Activated T-cell treated with anti-CD3 and anti-CD28 coated beads, Interleukin-2, amount 50 U/mL, for 24 hours (primary cell): ENCODE results near the gene PXN.
A peak's percentile ranks its signal among the peaks of the same experiment; 100 is the strongest.

Experiments
- DNase-seq: peaks from one replicate; pipeline ENCODE4 v3.0.0-alpha.2; 2020
- H3K27ac Mint-ChIP-seq: 2 replicates; pipeline ENCODE4 v1.8.0; 2020; ENCODE audit warnings: mild to moderate bottlenecking, mixed read lengths
- H3K27me3 Mint-ChIP-seq: 2 replicates; pipeline ENCODE4 v1.8.0; 2020; ENCODE audit warnings: mixed read lengths
- H3K36me3 Mint-ChIP-seq: 2 replicates; pipeline ENCODE4 v1.8.0; 2020; ENCODE audit warnings: low read depth, mixed read lengths
- H3K4me1 Mint-ChIP-seq: 2 replicates; pipeline ENCODE4 v1.8.0; 2020; ENCODE audit warnings: low read depth, mixed read lengths
- H3K4me3 Mint-ChIP-seq: 2 replicates; pipeline ENCODE4 v1.8.0; 2020; ENCODE audit warnings: mild to moderate bottlenecking, moderate library complexity, mixed read lengths
- H3K9me3 Mint-ChIP-seq: 2 replicates; pipeline ENCODE4 v1.8.0; 2020; ENCODE audit warnings: mixed read lengths

The PXN gene

DNA sequence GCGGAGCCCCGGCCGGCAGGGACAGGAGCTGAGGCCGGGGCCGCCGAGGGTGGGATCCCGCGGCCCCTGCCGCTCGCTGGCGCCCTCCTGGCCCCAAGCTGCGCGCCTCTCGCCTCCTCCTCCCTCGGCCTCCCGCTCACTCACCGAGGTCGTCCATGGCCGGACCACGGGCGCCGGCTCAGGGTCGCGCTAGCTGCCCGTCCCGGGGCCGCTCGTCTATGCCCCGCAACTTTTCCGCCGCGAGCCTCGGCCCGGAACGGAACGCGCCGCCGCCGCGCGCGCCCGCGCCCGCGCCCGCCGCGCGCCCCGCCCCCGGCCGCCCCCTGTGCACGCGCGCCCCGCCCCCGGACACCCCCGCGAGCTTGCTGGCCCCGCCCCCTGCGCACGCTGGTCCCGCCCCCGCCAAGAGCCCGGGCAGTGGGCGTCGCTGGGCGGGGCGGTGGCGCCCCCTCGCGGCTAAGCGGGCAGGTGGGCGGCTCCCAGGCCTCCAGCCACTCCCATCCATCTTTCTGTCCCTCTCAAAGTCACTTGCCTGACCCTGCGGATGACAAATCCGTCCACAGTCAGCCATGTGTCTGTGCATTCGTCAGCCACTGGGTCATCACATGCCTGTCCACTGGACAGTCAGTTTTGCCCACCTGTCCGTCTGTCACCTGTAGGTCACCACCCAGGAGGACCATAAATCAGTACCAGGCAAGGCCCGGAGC, at the start of gene PXN:
Gene PXN (minus strand): TSS at position 258 of the 707 bp plus-strand sequence. CDS start 101 bp downstream, at position 157.
- no peaks in the 10 kb centered on the region for H3K27me3 Mint-ChIP-seq
- DNase-seq = peak; percentile 94
- peaks cover 45% of the 10 kb centered on the region for H3K4me1 Mint-ChIP-seq
- no peaks in the 10 kb centered on the region for H3K9me3 Mint-ChIP-seq
- peak within 1 kb of the TSS; percentile 88 for H3K4me3 Mint-ChIP-seq
- H3K27ac Mint-ChIP-seq = peak within 1 kb of the TSS; percentile 94
- H3K36me3 Mint-ChIP-seq = peaks cover 7% of the 10 kb centered on the region

DNA sequence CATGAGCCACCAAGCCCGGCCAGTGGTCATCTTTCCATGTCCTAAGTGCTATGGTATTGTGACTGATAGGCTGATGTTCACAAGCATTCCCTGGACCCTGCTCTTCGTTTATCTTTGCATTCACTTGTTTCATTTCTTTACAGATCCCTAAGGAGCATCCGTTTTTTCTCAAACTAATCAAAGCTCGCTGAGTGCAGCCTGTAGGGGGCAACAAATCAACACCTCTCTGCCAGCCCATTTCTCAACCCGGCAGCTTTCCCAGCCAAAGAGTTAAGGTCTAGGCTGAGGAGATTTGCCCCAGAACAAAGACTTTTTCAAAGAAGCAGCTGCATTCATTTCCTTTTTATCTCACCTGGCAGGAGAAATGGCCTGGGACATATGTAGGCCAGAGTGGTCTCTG, 48.7 kb upstream of the PXN start:
- no peak overlapping the region for H3K4me3 Mint-ChIP-seq
- H3K27ac Mint-ChIP-seq = no peak overlapping the region
- H3K9me3 Mint-ChIP-seq = no peaks in the 10 kb centered on the region
- peaks cover 13% of the 10 kb centered on the region for H3K4me1 Mint-ChIP-seq
- H3K27me3 Mint-ChIP-seq = no peaks in the 10 kb centered on the region
- no peaks in the 10 kb centered on the region for H3K36me3 Mint-ChIP-seq
- DNase-seq = no peak

DNA sequence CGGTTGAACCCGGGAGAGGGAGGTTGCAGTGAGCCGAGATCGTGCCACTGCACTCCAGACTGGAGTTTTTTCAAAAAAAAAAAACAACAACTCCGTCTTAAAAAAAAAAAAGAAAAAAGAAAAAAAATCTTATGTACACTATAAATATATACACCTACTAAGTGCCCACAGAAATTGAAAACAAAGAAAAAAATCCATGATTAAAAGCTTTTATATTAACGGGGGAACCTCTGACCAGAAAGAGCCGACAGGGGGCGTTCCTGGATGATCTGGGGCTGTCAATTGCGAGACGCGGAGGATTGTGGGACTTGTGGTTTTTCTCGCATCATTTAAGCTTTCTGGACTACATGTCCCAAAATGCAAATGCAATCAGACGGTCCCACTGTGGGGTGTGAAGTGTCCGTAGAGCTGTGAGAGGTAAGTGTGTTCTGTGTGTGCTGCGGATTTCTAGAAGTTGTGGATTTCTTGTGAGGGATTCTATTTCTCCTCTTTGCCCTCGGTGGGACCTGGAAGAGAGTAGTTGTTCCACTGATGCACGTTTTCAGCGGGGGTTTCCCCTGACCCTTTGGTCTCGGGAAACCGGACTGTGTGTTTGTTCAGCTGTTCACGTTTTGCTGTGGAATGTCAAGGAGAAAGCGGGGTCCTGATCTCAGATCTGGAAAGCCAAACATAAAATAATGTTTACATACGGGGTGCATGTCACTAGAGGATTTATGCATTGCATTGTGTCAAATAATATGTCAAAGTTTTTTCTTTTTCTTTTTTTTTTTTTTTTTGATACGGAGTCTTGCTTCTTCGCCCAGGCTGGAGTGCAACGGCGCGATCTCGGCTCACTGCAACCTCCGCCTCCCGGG, 36.7 kb upstream of the PXN start, which contains the start of gene SIRT4:
Gene SIRT4 (plus strand): TSS at position 360 of the 854 bp plus-strand sequence. CDS start 1,241 bp downstream, outside the sequence.
- H3K4me1 Mint-ChIP-seq = peaks cover 12% of the 10 kb centered on the region
- H3K9me3 Mint-ChIP-seq = no peaks in the 10 kb centered on the region
- no peaks in the 10 kb centered on the region for H3K27me3 Mint-ChIP-seq
- peak within 1 kb of the TSS; percentile 91 for H3K27ac Mint-ChIP-seq
- DNase-seq = peak; percentile 85
- H3K4me3 Mint-ChIP-seq = peak within 1 kb of the TSS; percentile 85
- H3K36me3 Mint-ChIP-seq = peaks cover 7% of the 10 kb centered on the region

DNA sequence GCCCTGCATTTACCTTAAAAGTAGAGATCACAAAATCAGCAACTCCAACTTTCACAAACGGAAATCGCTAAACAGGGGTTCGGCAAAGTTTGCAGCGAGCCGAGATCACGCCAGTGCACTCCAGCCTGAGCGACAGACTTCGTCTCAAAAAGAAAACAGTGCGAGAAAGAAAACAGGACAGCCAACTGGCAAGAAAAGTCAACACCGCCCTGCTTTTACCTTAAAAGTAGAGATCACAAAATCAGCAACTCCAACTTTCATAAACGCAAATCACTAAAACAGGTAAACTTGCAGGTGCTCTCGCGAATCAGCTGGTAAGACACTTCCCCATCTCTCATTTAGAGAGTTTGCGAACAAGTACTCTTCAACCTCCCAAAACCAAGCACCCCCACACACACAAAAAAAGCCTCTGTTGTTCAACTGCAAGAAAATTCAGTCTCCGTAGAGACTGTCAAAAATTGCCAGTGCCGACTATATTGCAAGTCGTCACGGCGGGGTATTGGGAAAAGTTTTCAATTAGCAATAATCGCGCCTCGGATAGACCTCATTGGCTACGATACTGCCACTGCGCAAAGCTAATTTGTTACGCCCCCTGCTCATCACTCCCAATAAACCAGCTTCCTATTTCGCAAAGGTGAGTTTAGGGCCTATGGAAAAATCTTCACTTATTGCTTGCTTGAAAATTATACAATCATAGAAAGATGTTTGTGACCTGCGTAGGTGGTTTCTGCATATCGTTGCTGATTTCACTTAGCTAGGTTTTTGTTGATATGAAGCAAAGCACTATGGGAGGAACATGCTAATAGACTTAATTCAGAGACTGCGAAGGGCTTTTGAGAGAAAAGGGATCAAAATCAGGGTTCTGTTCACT, 27.4 kb upstream of the PXN start, which contains the start of gene RNU4-1:
Gene RNU4-1 (minus strand): TSS at position 577 of the 871 bp plus-strand sequence.
- no peaks in the 10 kb centered on the region for H3K27me3 Mint-ChIP-seq
- peak; percentile 75 for DNase-seq
- no peaks in the 10 kb centered on the region for H3K9me3 Mint-ChIP-seq
- no peak within 1 kb of the TSS for H3K27ac Mint-ChIP-seq
- peaks cover 15% of the 10 kb centered on the region for H3K4me1 Mint-ChIP-seq
- H3K36me3 Mint-ChIP-seq = no peaks in the 10 kb centered on the region
- no peak within 1 kb of the TSS for H3K4me3 Mint-ChIP-seq

DNA sequence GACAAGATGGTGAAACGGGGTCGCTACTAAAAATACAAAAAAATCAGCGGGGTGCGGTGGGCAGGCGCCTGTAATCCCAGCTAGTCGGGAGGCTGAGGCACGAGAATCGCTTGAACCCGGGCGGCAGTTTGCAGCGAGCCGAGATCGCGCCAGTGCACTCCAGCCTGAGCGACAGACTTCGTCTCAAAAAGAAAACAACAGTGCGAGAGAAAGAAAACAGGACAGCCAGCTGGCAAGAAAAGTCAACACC, 26.8 kb upstream of the PXN start:
- peaks cover 15% of the 10 kb centered on the region for H3K4me1 Mint-ChIP-seq
- H3K27ac Mint-ChIP-seq = no peak overlapping the region
- H3K9me3 Mint-ChIP-seq = no peaks in the 10 kb centered on the region
- no peak overlapping the region for H3K4me3 Mint-ChIP-seq
- H3K36me3 Mint-ChIP-seq = no peaks in the 10 kb centered on the region
- H3K27me3 Mint-ChIP-seq = no peaks in the 10 kb centered on the region
- DNase-seq = no peak

DNA sequence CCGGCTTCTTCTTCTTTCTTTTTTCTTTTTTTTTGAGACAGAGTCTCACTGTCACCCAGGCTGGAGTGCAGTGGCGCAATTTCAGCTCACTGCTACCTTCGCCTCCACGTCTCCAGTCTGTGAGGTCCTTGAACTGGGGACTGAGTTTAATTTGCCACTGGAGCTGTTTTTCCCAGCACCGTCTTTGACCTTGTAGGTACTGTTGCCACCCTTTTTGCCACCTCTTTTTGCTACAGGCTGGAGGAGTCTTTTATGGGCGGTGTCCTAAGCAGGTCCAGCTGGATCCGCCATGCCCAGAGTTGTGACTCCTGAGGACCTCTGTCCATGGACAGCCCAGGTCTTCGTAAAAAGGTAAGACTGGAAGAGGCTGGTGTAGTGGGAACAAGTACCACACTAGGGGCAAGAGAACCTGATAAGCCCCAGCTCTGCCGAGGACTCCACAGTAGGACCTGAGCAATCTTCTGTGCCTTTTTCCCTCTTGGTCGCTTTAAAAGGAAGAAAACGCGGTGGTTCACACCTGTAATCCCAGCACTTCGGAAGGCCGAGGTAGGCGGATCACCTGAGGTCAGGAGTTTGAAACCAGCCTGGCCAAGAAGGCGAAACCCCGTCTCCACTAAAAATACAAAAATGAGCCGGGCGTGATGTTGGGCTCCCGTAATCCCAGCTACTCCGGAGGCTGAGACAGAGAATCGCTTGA, 25.2 kb upstream of the PXN start:
- no peak overlapping the region for H3K4me3 Mint-ChIP-seq
- peaks cover 15% of the 10 kb centered on the region for H3K4me1 Mint-ChIP-seq
- H3K27me3 Mint-ChIP-seq = no peaks in the 10 kb centered on the region
- no peaks in the 10 kb centered on the region for H3K36me3 Mint-ChIP-seq
- no peak overlapping the region for H3K27ac Mint-ChIP-seq
- H3K9me3 Mint-ChIP-seq = no peaks in the 10 kb centered on the region
- DNase-seq = peak; percentile 58

DNA sequence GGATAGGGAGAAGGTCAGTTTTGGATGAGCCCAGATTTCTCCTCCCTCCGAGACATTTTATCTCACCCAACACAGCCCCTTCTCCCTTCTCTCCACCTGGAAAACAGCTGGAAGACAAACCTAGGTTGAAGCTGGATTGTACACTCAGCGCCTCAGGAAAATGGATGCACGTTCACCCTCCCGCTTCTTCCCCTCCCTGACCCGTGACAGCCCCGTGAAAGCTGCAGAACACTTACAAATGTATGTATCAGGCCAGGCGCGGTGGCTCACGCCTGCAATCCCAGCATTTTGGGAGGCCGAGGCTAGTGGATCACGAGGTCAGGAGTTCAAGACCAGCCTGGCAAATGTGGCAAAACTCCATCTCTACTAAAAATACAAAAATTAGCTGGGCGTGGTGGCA, 22.0 kb upstream of the PXN start:
- no peak for DNase-seq
- peaks cover 15% of the 10 kb centered on the region for H3K4me1 Mint-ChIP-seq
- no peaks in the 10 kb centered on the region for H3K9me3 Mint-ChIP-seq
- no peaks in the 10 kb centered on the region for H3K36me3 Mint-ChIP-seq
- H3K4me3 Mint-ChIP-seq = no peak overlapping the region
- no peak overlapping the region for H3K27ac Mint-ChIP-seq
- H3K27me3 Mint-ChIP-seq = no peaks in the 10 kb centered on the region

DNA sequence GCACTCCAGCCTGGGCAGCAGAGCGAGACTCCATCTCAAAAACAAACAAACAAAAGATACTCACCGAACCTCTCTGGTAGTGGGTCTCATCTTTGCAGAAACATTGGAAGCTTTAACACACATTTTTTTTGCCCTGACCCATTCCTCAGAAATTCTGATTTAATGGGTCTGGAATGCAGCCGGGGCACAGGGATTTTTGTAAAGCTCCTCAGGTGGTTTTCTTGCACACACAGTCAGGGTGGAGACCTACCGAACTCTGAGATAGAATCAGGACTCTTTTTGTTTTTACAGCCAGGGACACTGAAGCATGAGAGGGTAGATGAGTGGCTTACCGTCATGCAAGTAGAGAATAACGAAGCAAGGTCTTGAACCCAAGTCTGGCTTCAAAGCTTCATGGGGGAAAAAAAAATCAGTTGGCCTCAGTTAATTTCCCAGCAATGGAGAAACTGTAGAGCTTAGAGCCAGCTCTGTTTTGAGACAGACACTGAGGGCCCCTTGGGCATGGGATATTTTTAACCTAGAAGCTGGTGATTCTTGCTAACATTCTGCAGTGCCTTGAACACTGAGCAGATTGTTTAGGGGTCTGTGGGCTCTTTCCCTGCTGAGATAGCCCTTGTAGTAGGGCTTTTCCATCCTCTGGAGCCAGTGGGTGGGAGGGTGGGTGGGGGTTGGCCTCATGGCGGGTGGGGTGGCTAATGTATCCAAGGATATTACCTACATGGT, 21.4 kb upstream of the PXN start:
- DNase-seq = no peak
- Mint-ChIP-seq H3K36me3 (no peaks in the 10 kb centered on the region), H3K27ac (no peak overlapping the region), H3K27me3 (no peaks in the 10 kb centered on the region), H3K4me1 (peaks cover 15% of the 10 kb centered on the region), H3K9me3 (no peaks in the 10 kb centered on the region), H3K4me3 (no peak overlapping the region)

DNA sequence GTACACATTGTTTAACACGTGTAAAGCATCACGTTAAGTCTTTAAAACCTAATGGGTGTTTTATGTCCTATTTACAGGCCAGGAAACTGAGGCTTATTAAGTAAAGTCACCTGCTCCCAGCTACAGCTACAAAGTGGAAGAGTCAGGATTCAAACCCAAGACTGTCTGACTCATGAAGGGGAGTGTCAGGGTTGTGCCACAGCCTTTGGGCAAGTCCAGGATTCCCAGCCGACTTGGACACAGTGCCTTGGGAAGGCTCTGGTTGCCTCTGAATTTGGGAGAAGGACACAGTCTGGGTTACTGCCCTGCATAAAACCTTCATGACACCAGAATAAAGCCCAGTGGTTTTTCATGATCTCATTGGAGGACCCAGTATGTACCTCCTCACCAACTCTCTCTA, 18.9 kb upstream of the PXN start:
- H3K27ac Mint-ChIP-seq = no peak overlapping the region

DNA sequence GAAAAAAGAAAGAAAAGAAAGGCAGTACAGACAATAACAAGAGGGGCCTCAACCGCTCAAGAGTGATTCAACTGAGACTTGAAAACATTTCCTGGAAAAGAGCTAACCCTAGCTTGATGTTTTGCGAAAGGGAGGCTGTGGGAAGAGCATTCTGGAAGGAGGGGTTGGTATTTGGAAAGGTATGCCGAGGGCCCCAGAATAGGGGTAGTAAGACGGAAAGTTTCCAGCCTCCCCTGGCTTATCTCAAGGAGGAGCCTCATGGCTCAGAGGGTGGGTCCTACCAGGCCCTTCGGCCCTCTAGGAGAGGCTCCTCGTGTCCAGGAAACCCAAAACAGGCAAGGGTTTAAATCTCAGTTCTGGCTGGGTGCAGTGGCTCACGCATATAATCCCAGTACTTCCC, 17.8 kb upstream of the PXN start:
- Mint-ChIP-seq H3K4me1 (peaks cover under 1% of the 10 kb centered on the region), H3K27me3 (no peaks in the 10 kb centered on the region), H3K36me3 (no peaks in the 10 kb centered on the region), H3K27ac (no peak overlapping the region), H3K4me3 (no peak overlapping the region), H3K9me3 (no peaks in the 10 kb centered on the region)
- no peak for DNase-seq

More for the DNA sequence above, 18.9 kb upstream of the PXN start:
- Mint-ChIP-seq H3K36me3 (no peaks in the 10 kb centered on the region), H3K4me1 (peaks cover 2% of the 10 kb centered on the region), H3K4me3 (no peak overlapping the region), H3K9me3 (no peaks in the 10 kb centered on the region), H3K27me3 (no peaks in the 10 kb centered on the region)
- no peak for DNase-seq

DNA sequence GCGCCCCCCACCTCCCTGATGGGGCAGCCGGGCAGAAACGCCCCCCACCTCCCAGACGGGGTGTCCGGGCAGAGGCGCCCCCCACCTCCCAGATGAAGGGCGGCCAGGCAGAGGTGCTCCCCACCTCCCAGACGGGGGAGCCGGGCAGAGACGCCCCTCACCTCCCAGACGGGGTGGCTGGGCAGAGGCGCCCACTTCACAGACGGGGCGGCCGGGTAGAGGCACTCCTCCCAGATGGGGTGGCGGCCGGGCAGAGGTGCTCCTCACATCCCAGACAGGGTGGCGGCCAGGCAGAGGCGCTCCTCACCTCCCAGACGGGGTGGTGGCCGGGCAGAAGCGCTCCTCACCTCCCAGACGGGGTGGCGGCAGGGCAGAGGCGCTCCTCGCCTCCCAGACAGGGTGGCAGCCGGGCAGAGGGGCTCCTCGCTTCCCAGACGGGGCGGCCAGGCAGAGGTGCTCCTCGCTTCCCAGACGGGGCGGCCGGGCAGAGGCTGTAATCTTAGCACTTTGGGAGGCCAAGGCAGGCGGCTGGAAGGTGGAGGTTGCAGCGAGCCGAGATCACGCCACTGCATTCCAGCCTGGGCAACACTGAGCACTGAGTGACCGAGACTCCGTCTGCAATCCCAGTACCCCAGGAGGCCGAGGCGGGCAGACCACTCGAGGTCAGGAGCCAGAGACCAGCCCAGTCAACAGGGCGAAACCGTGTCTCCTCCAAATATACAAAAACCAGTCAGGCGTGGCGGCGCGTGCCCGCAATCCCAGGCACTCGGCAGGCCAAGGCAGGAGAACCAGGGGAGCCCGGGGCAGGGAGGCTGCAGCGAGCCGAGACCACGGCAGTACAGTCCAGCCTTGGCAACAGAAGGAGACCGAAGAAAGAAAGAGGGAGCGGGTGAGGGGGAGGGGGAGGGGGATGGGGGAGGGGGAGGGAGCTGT, 12.9 kb upstream of the PXN start:
- no peaks in the 10 kb centered on the region for H3K4me1 Mint-ChIP-seq
- no peak for DNase-seq
- no peak overlapping the region for H3K4me3 Mint-ChIP-seq
- no peak overlapping the region for H3K27ac Mint-ChIP-seq
- H3K27me3 Mint-ChIP-seq = no peaks in the 10 kb centered on the region
- no peaks in the 10 kb centered on the region for H3K36me3 Mint-ChIP-seq
- H3K9me3 Mint-ChIP-seq = no peaks in the 10 kb centered on the region

DNA sequence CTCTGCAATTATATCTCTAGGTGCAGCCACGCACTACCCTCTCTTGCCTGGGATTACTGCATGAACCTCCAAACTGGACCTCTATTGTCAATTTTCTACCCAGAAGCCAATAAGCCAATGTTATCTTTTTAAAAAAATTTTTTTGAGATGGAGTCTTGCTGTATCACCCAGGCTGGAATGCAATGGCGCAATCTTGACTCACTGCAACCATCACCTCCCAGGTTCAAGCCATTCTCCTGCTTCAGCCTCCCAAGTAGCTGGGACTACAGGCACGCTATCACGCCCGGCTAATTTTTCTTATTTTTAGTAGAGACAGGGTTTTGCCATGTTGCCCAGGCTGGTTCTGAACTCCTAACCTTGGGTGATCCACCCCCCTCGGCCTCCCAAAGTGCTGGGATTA, 11.2 kb upstream of the PXN start:
- no peaks in the 10 kb centered on the region for H3K4me1 Mint-ChIP-seq
- no peak overlapping the region for H3K4me3 Mint-ChIP-seq
- no peaks in the 10 kb centered on the region for H3K9me3 Mint-ChIP-seq
- H3K27me3 Mint-ChIP-seq = no peaks in the 10 kb centered on the region
- no peaks in the 10 kb centered on the region for H3K36me3 Mint-ChIP-seq
- no peak overlapping the region for H3K27ac Mint-ChIP-seq
- no peak for DNase-seq

DNA sequence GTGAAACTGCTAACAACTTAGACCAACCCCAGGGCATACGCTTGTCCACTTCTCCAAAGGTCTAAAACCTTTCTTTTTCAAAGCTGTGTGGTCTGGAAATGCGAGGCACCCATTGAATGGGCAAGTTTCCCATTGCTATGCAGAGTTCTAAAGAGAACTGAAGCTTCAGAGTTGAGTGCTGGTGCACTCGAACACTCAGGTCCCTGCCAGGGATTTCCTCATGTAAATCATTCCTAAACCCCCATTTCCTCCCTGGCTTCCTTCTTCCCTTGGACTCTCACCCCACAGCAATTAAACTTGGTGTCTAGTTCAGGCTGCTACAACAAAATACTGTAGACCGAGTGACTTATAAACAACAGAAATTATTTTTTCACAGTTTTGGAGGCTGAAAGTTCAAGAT, 2.2 kb upstream of the PXN start:
- no peak for DNase-seq
- no peaks in the 10 kb centered on the region for H3K9me3 Mint-ChIP-seq
- H3K27ac Mint-ChIP-seq = no peak overlapping the region
- H3K4me1 Mint-ChIP-seq = peaks cover 25% of the 10 kb centered on the region
- H3K4me3 Mint-ChIP-seq = no peak overlapping the region
- H3K27me3 Mint-ChIP-seq = no peaks in the 10 kb centered on the region
- peaks cover 7% of the 10 kb centered on the region for H3K36me3 Mint-ChIP-seq
